ENCODE measurements around the gene ITPRID1. TPM values are rescaled to one million over a fixed set of nuclear protein-coding genes. Genes with fewer than 3 reads are reported as not detected.

Gene ITPRID1
- total RNA-seq, 2 experiments from 2014 or later: not detected

- H3K27me3 ChIP-seq (ENCODE audit: control insufficient read depth in 1 of 2, insufficient read depth in 2 of 2, low read length in 2 of 2): no peaks in the 10 kb centered on the region
- no peak for DNase-seq
- no peak overlapping the region for H3K27ac Mint-ChIP-seq
- no peaks in the 10 kb centered on the region for H3K27me3 Mint-ChIP-seq
- no peak overlapping the region for H3K4me3 Mint-ChIP-seq
- TF ChIP-seq, protein P1, sequence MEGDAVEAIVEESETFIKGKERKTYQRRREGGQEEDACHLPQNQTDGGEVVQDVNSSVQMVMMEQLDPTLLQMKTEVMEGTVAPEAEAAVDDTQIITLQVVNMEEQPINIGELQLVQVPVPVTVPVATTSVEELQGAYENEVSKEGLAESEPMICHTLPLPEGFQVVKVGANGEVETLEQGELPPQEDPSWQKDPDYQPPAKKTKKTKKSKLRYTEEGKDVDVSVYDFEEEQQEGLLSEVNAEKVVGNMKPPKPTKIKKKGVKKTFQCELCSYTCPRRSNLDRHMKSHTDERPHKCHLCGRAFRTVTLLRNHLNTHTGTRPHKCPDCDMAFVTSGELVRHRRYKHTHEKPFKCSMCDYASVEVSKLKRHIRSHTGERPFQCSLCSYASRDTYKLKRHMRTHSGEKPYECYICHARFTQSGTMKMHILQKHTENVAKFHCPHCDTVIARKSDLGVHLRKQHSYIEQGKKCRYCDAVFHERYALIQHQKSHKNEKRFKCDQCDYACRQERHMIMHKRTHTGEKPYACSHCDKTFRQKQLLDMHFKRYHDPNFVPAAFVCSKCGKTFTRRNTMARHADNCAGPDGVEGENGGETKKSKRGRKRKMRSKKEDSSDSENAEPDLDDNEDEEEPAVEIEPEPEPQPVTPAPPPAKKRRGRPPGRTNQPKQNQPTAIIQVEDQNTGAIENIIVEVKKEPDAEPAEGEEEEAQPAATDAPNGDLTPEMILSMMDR (IDR thresholded peaks at IDR 0.05): no peak
- H3K4me3 ChIP-seq (ENCODE audit: low read length): no peak overlapping the region
- peaks cover 0 to 6% of the 10 kb centered on the region in 2 experiments for H3K9me3 ChIP-seq (ENCODE audit: control insufficient read depth in 1 of 2, insufficient read depth in 1 of 2, low read length in 2 of 2)
- H3K4me1 ChIP-seq (ENCODE audit: insufficient read depth, low read length): no peaks in the 10 kb centered on the region
- intact Hi-C loops (cut with DNase I, micrococcal nuclease): no loop called here
- CTCF ChIA-PET: no interaction called here
- H3K4me1 Mint-ChIP-seq (ENCODE audit: low read depth): no peaks in the 10 kb centered on the region
- no peaks in the 10 kb centered on the region for H3K36me3 Mint-ChIP-seq (ENCODE audit: low read depth)
- POLR2A ChIA-PET: no interaction called here
- no peak overlapping the region for H3K27ac ChIP-seq (ENCODE audit: low read depth in 1 of 2, low read length in 2 of 2)
- H3K36me3 ChIP-seq (ENCODE audit: insufficient read depth, low read length): no peaks in the 10 kb centered on the region
- ATAC-seq (ENCODE audit: poor library complexity): no peak
- peaks cover 5% of the 10 kb centered on the region for H3K9me3 Mint-ChIP-seq
These were observed 50.1 kb downstream of the ITPRID1 start for GRCh38 chr7:31563951-31564350.

- Histone ChIP-seq H3K27me3 (ENCODE audit: control insufficient read depth in 1 of 2, insufficient read depth in 2 of 2, low read length in 2 of 2) (no peaks in the 10 kb centered on the region), H3K4me3 (ENCODE audit: low read length) (no peak overlapping the region), H3K36me3 (ENCODE audit: insufficient read depth, low read length) (no peaks in the 10 kb centered on the region), H3K27ac (ENCODE audit: low read depth in 1 of 2, low read length in 2 of 2) (no peak overlapping the region), H3K4me1 (ENCODE audit: insufficient read depth, low read length) (no peaks in the 10 kb centered on the region), H3K9me3 (ENCODE audit: control insufficient read depth in 1 of 2, insufficient read depth in 1 of 2, low read length in 2 of 2) (peaks cover 0 to 6% of the 10 kb centered on the region in 2 experiments)
- ATAC-seq (ENCODE audit: poor library complexity): no peak
- ChIA-PET POLR2A (no interaction called here), CTCF (no interaction called here)
- Mint-ChIP-seq H3K9me3 (peaks cover 5% of the 10 kb centered on the region), H3K27ac (no peak overlapping the region), H3K27me3 (no peaks in the 10 kb centered on the region), H3K4me3 (no peak overlapping the region), H3K36me3 (ENCODE audit: low read depth) (no peaks in the 10 kb centered on the region), H3K4me1 (ENCODE audit: low read depth) (no peaks in the 10 kb centered on the region)
- intact Hi-C loops (cut with DNase I, micrococcal nuclease): no loop called here
- TF ChIP-seq, protein P1 (IDR thresholded peaks at IDR 0.05): no peak
- DNase-seq: no peak
These were observed 50.8 kb downstream of the ITPRID1 start for GRCh38 chr7:31564661-31565060.

DNA sequence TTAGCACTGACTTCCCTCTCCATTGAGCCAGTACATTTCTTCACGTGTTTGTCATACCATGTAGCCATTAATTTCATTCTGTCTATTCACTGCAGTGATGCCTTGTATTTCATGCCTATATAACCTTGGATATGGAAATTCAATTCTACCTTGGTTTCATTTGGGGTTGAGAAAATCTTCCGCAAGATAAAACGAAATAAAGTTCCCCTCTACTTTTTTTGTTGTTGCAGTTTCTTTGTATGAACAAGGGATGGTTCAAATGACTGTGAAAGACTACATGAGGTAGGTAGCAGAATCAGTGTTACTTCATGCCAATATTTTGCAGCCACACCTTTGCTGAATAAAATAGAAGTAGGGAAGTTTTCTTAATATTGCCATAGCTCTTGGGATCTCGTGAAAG, 55.6 kb downstream of the ITPRID1 start:
- H3K36me3 Mint-ChIP-seq (ENCODE audit: low read depth): no peaks in the 10 kb centered on the region
- no peaks in the 10 kb centered on the region for H3K4me1 ChIP-seq (ENCODE audit: insufficient read depth, low read length)
- H3K9me3 ChIP-seq (ENCODE audit: control insufficient read depth in 1 of 2, insufficient read depth in 1 of 2, low read length in 2 of 2): peaks cover 0 to 6% of the 10 kb centered on the region in 2 experiments
- TF ChIP-seq, protein P1 (IDR thresholded peaks at IDR 0.05): no peak
- no peaks in the 10 kb centered on the region for H3K4me1 Mint-ChIP-seq (ENCODE audit: low read depth)
- H3K27ac ChIP-seq (ENCODE audit: low read depth in 1 of 2, low read length in 2 of 2): no peak overlapping the region
- intact Hi-C loops (cut with DNase I, micrococcal nuclease): no loop called here
- CTCF ChIA-PET: interaction anchor here (0.6 kb wide), 1 partner anchor 864 kb away, joined by 3 read pairs; no protein-coding TSS in a partner anchor
- peaks cover 5% of the 10 kb centered on the region for H3K9me3 Mint-ChIP-seq
- DNase-seq (no peak), ATAC-seq (ENCODE audit: poor library complexity) (no peak)
- H3K4me3 ChIP-seq (ENCODE audit: low read length): no peak overlapping the region
- POLR2A ChIA-PET: no interaction called here
- no peak overlapping the region for H3K4me3 Mint-ChIP-seq
- H3K27me3 ChIP-seq (ENCODE audit: control insufficient read depth in 1 of 2, insufficient read depth in 2 of 2, low read length in 2 of 2): no peaks in the 10 kb centered on the region
- H3K27me3 Mint-ChIP-seq: no peaks in the 10 kb centered on the region
- no peaks in the 10 kb centered on the region for H3K36me3 ChIP-seq (ENCODE audit: insufficient read depth, low read length)
- no peak overlapping the region for H3K27ac Mint-ChIP-seq

Data from CD4-positive, alpha-beta T cell (primary cell).